Hepatocyte (in vitro differentiated cells): ENCODE data around the gene FGFR1OP2. TPM values are rescaled to one million over a fixed set of nuclear protein-coding genes. Genes with fewer than 3 reads are reported as not detected.

ENCODE experiments used
- DNase-seq: peaks from one replicate; pipeline ENCODE4 v3.0.0-alpha.2; 2016; ENCODE audit warnings: low spot score
- H2AFZ ChIP-seq: fragments of 200-600 bp; sonication (generic); 2 replicates; pipeline ENCODE4 v1.6.0; 2016; ENCODE audit warnings: antibody characterized with exemption, mild to moderate bottlenecking
- H3K27ac ChIP-seq: fragments of 200-600 bp; sonication (generic); 2 replicates; pipeline ENCODE4 v1.5.1; 2016; ENCODE audit warnings: mild to moderate bottlenecking
- H3K27me3 ChIP-seq: fragments of 200-600 bp; sonication (generic); 2 replicates; pipeline ENCODE4 v1.6.1; 2016
- H3K36me3 ChIP-seq: fragments of 200-600 bp; sonication (generic); replicated peaks from 2 replicates; pipeline ENCODE4 v1.5.1; 2016; ENCODE audit warnings: low read depth; ENCODE audit not compliant: insufficient read depth
- H3K4me1 ChIP-seq: fragments of 200-600 bp; sonication (generic); 2 replicates; pipeline ENCODE4 v1.5.1; 2016; ENCODE audit warnings: mild to moderate bottlenecking, moderate library complexity; ENCODE audit not compliant: insufficient read depth
- H3K4me2 ChIP-seq: fragments of 200-600 bp; sonication (generic); 2 replicates; pipeline ENCODE4 v1.6.0; 2016
- H3K4me3 ChIP-seq: fragments of 200-600 bp; sonication (generic); 2 replicates; pipeline ENCODE4 v1.5.1; 2016; ENCODE audit warnings: mild to moderate bottlenecking
- H3K79me2 ChIP-seq: fragments of 200-600 bp; sonication (generic); 2 replicates; pipeline ENCODE4 v1.6.0; 2017; ENCODE audit warnings: mild to moderate bottlenecking
- H3K9me2 ChIP-seq: fragments of 200-600 bp; sonication (generic); replicated peaks from 2 replicates; pipeline ENCODE4 v1.6.0; 2017; ENCODE audit warnings: mild to moderate bottlenecking; ENCODE audit not compliant: insufficient read depth
- H3K9me3 ChIP-seq: fragments of 200-600 bp; sonication (generic); 2 replicates; pipeline ENCODE4 v1.5.1; 2016; ENCODE audit warnings: low read depth, mild to moderate bottlenecking
- H4K20me1 ChIP-seq: fragments of 200-600 bp; sonication (generic); 2 replicates; pipeline ENCODE4 v1.6.0; 2016; ENCODE audit warnings: mild to moderate bottlenecking; ENCODE audit not compliant: insufficient read depth, poor library complexity, severe bottlenecking
- CTCF ChIP-seq: fragments of 200-600 bp; sonication (generic); IDR thresholded peaks from 2 replicates; pipeline ENCODE4 v1.5.1; 2016; ENCODE audit warnings: antibody characterized with exemption, mild to moderate bottlenecking; ENCODE audit not compliant: poor library complexity
- EZH2 ChIP-seq: fragments of 200-600 bp; sonication (generic); IDR thresholded peaks from 2 replicates; pipeline ENCODE4 v1.6.1; 2016; ENCODE audit warnings: antibody characterized with exemption, mild to moderate bottlenecking, borderline replicate concordance
- EZH2phosphoT487 ChIP-seq: fragments of 200-600 bp; sonication (generic); IDR thresholded peaks from one replicate; pipeline ENCODE4 v1.6.1; 2018; ENCODE audit warnings: antibody characterized with exemption, mild to moderate bottlenecking, low read depth, moderate library complexity; ENCODE audit not compliant: unreplicated experiment, severe bottlenecking
- WGBS: methylation state at CpG from one replicate; pipeline ENCODE4 v1.1.6; 2016; ENCODE audit warnings: low lambda C conversion rate; ENCODE audit errors: missing lambda C conversion rate; 5-methylcytosine and 5-hydroxymethylcytosine counted together
- polyA plus RNA-seq: library from polyadenylated mRNA; unstranded; fragments of >200 nt; fragmentation: Nextera tagmentation; extraction: Ambion mirVana; gene quantifications from 2 replicates; pipeline ENCODE4 v1.2.1, GENCODE V29; 2016
- total RNA-seq: library from RNA; depleted of rRNA; stranded (reverse); fragments of >200 nt; gene quantifications from 2 replicates; pipeline ENCODE4 v1.2.3, GENCODE V29; 2014

The FGFR1OP2 gene
- total and polyA plus RNA-seq, 2 experiments from 2014 or later: 24.1 to 56.4 TPM

DNA sequence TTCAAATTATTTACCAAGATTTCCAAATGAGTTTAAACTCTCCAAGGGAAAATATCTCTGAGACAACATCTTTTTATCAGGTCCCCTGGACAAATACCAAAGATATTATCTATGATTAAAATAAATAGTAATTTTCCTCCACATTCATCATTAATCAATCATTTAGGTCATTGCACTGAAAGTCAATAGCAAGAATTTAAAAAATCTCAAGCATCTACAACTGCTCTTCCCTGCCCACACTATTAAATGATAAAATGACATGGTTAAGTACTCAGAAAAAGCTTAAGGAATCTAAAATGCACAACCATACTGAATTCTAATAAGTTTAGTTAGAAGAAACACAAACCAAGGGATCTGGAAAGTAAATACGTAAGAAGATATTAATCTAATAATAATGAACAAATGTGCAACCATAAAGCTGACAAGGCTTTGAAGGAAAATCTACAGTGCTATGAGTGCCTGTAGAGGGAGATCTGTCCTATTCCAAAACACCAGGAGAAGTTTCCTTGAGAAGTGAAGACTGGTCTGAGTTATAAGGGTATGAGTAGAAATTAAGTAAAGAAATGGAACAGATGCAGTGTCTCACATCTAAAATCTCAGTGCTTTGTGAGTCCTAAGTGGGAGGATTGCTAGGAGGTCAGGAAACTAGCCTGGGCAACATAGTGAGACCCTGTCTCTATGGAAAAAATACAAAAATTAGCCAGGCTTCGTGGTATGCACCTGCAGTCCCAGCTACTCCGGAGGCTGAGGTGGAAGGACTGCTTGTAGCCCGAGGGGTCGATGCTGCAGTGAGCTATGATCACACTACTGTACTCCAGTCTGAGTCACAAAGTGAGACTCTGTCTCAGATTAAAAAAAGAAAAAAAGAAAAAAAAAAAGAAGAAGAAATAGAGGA is 19.7 kb upstream of the FGFR1OP2 start:
- H2AFZ ChIP-seq: no peak overlapping the region
- DNase-seq: no peak
- H3K27me3 ChIP-seq: no peaks in the 10 kb centered on the region
- no peaks in the 10 kb centered on the region for H3K4me1 ChIP-seq
- WGBS: 90% methylated on average over 5 of the region's 5 CpGs
- no peaks in the 10 kb centered on the region for H3K9me2 ChIP-seq
- no peak overlapping the region for H3K4me2 ChIP-seq
- H4K20me1 ChIP-seq: no peaks in the 10 kb centered on the region
- no peaks in the 10 kb centered on the region for H3K9me3 ChIP-seq
- TF ChIP-seq EZH2phosphoT487 (no peak), EZH2 (no peak), CTCF (peak; percentile 28)
- no peaks in the 10 kb centered on the region for H3K36me3 ChIP-seq
- H3K4me3 ChIP-seq: no peak overlapping the region
- no peaks in the 10 kb centered on the region for H3K79me2 ChIP-seq
- H3K27ac ChIP-seq: no peak overlapping the region

DNA sequence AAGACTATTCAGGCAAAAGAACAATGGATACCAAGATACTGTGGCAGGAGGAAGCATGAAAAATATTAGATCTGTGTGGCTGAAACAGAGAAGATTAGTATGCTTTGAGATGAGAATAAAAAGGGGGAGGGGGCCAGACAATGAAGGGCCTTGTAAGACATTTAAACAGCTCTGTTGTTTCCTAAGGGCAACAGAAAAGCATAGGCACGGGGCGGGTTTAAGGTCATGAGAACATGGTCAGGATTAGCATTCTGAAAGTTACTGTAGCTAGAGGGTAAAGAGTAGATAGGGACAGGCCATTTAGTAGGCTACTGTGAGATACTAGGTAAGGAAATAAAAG is 19.1 kb upstream of the FGFR1OP2 start:
- DNase-seq: no peak
- Histone ChIP-seq H3K27ac (no peak overlapping the region), H3K36me3 (no peaks in the 10 kb centered on the region), H4K20me1 (no peaks in the 10 kb centered on the region), H2AFZ (no peak overlapping the region), H3K4me1 (no peaks in the 10 kb centered on the region), H3K79me2 (no peaks in the 10 kb centered on the region), H3K4me2 (no peak overlapping the region), H3K9me3 (no peaks in the 10 kb centered on the region), H3K9me2 (no peaks in the 10 kb centered on the region), H3K27me3 (no peaks in the 10 kb centered on the region), H3K4me3 (no peak overlapping the region)
- 85% methylated on average over 2 of the region's 2 CpGs for WGBS
- TF ChIP-seq EZH2 (no peak), CTCF (no peak), EZH2phosphoT487 (no peak)

DNA sequence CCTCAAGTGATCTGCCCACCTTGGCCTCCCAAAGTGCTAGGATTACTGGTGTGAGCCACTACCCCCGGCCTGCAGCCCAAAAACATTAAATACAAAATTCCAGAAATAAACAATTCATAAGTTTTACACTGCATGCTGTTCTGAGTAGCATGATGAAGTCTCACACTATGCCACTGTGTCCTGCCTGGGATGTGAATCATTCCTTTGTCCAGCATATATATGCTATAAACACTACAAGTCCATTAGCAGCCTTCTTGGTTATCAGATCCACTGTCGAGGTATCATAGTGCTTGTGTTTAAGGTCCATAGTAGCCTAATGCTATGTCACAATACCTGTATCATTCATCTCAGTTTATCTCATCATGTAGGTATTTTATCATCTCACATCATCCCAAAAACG is 16.4 kb upstream of the FGFR1OP2 start:
- Histone ChIP-seq H3K4me2 (no peak overlapping the region), H3K9me3 (no peaks in the 10 kb centered on the region), H3K9me2 (no peaks in the 10 kb centered on the region), H3K27me3 (no peaks in the 10 kb centered on the region), H2AFZ (no peak overlapping the region), H3K36me3 (no peaks in the 10 kb centered on the region), H3K79me2 (no peaks in the 10 kb centered on the region), H3K4me3 (no peak overlapping the region), H3K27ac (no peak overlapping the region), H4K20me1 (no peaks in the 10 kb centered on the region), H3K4me1 (no peaks in the 10 kb centered on the region)
- 96% methylated on average over 3 of the region's 3 CpGs for WGBS
- TF ChIP-seq EZH2 (no peak), EZH2phosphoT487 (no peak)
- no peak for DNase-seq

- no peaks in the 10 kb centered on the region for H3K36me3 ChIP-seq
- no peaks in the 10 kb centered on the region for H3K9me3 ChIP-seq
- H3K27ac ChIP-seq: no peak overlapping the region
- 93% methylated on average over 5 of the region's 5 CpGs for WGBS
- no peaks in the 10 kb centered on the region for H3K9me2 ChIP-seq
- no peak for DNase-seq
- no peaks in the 10 kb centered on the region for H3K27me3 ChIP-seq
- no peak for TF ChIP-seq CTCF
- TF ChIP-seq EZH2: no peak
- no peak for TF ChIP-seq EZH2phosphoT487
- no peaks in the 10 kb centered on the region for H3K4me1 ChIP-seq
- H3K4me2 ChIP-seq: no peak overlapping the region
- no peak overlapping the region for H2AFZ ChIP-seq
- no peaks in the 10 kb centered on the region for H4K20me1 ChIP-seq
- no peak overlapping the region for H3K4me3 ChIP-seq
- H3K79me2 ChIP-seq: peaks cover 9% of the 10 kb centered on the region
Measured at GRCh38 chr12:26928661-26929060, 9.6 kb upstream of the FGFR1OP2 start.
